CD4-positive, alpha-beta T cell treated with Interleukin-2 at 100 ng/mL for 4 hours (primary cell): ENCODE data around the gene REV3L.
"Not testable (repeated sequence)": the region's sequence is repeated elsewhere in the genome, so short reads cannot be mapped to it uniquely, and the experiment has no call there.

Source experiments
- DNase-seq: peaks from one replicate; pipeline ENCODE4 v3.0.0-alpha.2; 2020; ENCODE audit warnings: low spot score

Gene REV3L

DNA sequence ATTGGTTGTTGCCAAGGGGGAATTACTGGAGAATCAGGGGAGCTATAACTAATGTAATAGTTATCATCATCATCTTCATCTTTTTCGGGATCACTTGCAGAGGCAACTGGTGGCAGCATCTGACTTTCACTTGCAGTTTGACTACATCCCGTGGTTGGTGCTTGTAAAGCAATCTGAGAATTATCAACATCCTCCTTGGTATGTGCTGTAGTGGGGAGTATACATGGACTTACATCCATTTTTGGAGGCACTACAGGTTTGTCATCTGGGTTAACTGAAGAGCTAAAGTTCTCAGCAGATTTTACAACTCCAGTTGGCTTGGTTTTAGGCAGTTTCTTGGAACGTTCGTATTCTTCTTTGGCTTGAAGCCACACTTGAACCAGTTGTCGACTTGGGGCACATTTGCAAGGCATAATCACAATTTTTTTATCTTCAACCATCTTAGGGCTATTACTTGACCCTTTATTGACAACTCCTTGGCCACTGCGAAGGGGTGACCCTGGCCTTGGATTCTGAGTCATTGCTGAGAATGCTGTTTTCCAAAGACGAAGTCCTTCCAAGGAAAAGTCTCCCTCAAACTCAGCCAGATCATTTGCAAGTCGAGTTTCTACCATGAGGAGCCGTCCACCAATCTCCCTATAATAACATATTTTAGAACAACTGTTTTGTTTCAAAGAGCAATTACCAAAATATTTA lies 115.5 kb downstream of the REV3L start:
- DNase-seq: no peak

DNA sequence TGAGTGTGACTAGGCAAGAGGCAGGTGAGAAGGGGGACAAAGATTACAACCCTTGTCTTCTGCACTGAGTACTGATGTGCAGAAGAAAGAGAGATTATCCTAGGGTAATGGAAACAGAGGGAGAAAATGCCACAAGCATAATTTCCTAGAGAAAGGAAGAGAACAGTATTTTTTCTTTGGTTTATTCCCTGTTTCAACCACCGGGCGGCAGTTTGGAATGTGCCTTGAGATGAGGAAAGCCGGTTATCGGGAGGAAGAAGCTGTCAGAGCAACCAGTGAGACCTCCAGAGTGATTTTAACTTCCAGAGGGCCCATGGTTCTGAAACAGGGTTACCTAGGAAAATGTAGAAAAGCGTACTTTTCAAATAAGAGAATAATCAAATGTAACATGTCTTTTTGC lies 121.4 kb downstream of the REV3L start:
- DNase-seq: no peak

DNA sequence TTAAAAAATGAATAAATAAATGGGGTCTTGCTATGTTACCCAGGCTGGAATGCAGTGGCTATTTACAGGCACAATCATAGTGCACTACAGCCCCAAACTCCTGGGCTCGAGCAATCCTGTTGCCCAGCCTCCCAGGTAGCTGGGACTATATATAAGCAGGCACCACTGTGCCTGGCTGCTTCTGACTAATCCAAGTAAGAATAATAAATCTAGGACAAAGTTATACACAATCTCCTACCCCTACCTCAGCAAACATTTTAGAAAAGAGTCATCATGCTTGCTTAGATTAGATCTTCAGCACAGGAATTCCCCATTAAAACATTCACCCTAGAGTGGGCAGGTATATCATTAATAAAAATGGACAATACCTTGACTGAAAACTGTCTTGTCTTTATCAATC lies 124.6 kb downstream of the REV3L start:
- DNase-seq: no peak

DNA sequence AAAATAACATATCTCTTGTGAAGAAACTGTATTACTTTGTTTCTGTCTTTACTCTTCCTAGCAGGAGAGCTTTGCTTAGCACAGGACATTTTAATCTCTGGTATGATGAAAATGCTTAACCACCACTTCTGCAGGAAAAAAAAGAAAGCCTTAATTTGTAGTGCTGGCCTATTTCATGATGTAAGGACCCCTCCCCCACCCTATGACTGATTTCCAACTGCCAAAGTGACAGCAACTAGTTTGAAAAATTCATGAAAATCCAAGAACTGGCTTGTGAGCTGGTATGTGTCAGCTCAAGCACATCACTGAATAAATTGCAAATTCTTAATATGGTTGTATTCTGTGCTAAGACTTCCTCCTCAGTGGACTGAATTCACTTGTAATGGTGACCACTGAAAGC lies 125.3 kb downstream of the REV3L start:
- DNase-seq: no peak

GRCh38 chr6:111356551-111356950 lies 126.5 kb downstream of the REV3L start:
- DNase-seq: no peak

- DNase-seq: no peak
Measured at GRCh38 chr6:111354758-111355555, 128.1 kb downstream of the REV3L start.

- DNase-seq: no peak
Measured at GRCh38 chr6:111353912-111354462, 129.0 kb downstream of the REV3L start.

- no peak for DNase-seq
Measured at GRCh38 chr6:111347589-111347988, 135.4 kb downstream of the REV3L start.

DNA sequence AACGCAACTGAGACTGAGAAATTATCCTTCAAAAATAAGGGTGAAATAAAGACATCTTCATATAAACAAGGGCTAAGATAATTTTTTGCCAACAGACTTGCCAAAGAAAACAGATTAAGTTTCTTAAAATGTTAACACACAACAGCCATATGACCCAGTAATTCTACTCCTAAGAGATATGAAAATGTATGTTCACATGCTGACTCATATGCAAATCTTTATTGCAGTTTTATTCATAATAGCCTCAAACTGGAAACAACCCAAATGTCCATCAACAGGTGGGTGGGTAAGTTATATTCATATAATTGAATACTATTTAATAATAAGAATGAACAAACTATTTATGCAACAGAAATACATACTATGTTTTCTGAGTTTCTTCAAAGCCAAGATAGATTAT lies 140.1 kb downstream of the REV3L start:
- no peak for DNase-seq

GRCh38 chr6:111339294-111339693 lies 143.7 kb downstream of the REV3L start:
- no peak for DNase-seq

GRCh38 chr6:111338843-111339242 lies 144.2 kb downstream of the REV3L start:
- no peak for DNase-seq

GRCh38 chr6:111337829-111338236 lies 145.2 kb downstream of the REV3L start:
- DNase-seq: no peak

GRCh38 chr6:111329882-111330633 lies 153.0 kb downstream of the REV3L start:
- DNase-seq: no peak

DNA sequence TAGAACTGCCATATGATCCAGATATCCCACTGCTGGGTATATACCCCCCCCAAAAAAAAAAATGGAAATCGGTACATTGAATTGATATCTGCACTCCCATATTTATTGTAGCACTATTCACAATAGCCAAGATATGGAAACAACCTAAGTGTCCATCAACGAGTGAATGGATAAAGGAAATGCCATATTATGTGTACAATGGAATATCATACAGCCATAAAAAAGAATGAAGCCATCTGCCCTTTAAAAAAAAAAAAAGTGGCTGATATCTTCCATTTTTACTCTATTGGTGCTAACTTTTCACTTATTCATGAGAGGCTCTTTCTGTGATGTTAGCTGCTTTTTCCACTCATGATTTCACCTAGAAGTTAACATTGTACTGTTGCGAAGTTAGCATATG lies 156.5 kb downstream of the REV3L start:
- no peak for DNase-seq

GRCh38 chr6:111322145-111322544 lies 160.9 kb downstream of the REV3L start:
- DNase-seq: no peak

DNA sequence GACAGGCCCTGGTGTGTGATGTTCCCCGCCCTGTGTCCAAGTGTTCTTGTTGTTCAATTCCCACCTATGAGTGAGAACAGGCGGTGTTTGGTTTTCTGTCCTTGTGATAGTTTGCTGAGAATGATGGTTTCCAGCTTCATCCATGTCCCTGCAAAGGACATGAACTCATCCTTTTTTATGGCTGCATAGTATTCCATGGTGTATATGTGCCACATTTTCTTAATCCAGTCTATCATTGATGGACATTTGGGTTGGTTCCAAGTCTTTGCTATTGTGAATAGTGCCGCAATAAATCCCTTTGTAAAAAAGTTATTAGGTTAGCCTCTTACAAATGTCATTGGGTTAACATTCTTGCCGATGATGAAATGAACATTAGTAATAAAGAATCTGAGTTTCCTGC lies 175.1 kb downstream of the REV3L start:
- DNase-seq: not testable (repeated sequence)

DNA sequence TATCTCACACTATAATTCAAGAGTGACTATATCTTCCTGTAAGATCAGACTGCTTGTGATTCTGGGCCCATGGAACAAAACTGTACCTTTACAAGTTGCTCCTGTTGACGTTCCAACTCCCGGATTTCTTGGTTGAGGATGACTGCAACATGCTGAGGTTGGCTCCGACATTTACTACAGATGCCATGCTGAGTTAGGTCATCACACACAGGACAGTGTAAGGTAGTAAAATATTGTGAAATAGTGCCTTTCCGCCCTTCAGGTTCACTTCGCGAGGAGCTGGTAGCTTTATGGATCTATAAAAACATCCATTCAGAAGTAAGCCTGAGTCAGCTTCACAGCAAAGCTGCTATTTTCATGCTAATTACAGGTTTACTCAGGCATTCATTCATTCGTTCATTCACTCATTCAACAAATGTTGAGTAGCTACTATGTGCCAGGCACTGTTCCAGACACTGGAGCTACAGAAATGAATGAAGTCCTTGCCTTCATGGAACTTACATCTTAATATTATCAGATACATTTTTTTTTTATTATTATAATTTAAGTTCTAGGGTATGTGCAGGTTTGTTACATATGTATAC lies 175.7 kb downstream of the REV3L start:
- DNase-seq: no peak

GRCh38 chr6:111306104-111306888 lies 176.7 kb downstream of the REV3L start:
- no peak for DNase-seq

DNA sequence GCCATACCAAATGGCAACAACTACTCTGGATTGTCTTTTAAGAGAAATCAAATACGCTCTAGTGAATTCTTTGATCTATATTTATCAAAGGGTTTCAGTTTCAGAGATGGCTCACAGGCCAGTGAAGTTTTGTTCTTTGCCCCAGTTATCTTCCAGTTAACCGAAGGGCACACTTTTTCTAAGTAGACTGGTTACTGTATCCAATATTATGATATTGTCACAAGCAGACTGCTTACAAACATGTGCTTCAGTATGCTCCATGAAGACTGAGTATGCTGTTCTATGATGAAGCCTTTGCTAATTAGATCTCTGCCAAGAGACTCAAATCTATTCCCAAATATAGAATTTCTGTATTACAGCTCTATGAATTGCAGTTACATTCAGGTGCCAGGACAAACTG lies 181.1 kb downstream of the REV3L start:
- no peak for DNase-seq

DNA sequence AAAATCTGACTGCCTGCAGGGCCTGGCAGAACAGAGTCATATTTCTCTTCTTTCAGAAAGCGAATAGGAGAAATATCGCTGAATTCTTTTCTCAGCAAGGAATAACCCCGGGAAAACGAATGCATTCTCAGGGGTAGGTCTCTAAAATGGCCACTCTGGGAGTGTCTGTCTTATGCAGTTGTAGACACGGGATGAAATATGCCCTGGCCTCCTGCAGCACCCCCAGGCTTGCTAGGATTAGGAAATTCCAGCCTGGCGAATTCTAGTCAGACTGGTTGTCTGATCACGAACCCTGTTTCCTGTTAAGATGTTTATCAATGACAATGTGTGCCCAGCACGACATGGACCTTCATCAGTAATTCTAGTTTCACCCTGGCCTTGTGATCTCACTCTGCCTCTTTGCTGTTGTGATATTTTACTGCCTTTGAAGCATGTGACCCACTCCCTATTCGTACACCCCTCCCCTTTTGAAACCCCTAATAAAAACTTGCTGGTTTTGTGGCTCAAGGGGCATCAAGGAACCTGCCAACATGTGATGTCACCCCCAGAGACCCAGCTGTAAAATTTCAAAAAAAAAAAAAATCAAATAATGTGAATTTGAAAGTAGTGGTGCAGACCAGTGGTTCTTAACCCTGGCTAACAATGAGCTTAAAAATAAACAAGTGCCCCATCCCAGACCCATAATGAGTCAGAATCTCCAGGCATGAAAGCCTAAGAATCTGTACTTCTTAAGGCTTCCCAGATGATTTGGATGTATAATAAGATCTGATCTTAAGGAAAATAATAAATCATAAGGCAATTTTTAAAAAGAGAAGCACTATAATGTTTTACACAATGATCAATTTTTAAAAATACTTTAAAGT lies 181.8 kb downstream of the REV3L start:
- not testable (repeated sequence) for DNase-seq
